Body of pancreas (tissue), 4 donors: ENCODE results near the gene TBC1D17. TPM values are rescaled to one million over a fixed set of nuclear protein-coding genes. Genes with fewer than 3 reads are reported as not detected.

ENCODE experiments used
- ATAC-seq: fragments of 150-250 bp; one replicate; pipeline ENCODE4 v1.9.1; 2016
- DNase-seq, 4 donors: peaks; one replicate each; pipeline ENCODE4 v3.0.0-alpha.2; 2019
- H3K27ac ChIP-seq, 4 donors: fragments of 200-600 bp; sonication (generic); 1 replicate in 3 of 4; 2 replicates in 1 of 4; pipeline versions ENCODE4 v1.5.1 to v1.6.1; 2016 to 2019; ENCODE audit warnings: mild to moderate bottlenecking in 1 of 4, mixed read lengths in 1 of 4, moderate library complexity in 1 of 4
- H3K27me3 ChIP-seq, 2 donors: fragments of 200-600 bp; sonication (generic); one replicate each; pipeline ENCODE4 v1.6.0; 2016; ENCODE audit warnings: mild to moderate bottlenecking in 1 of 2
- H3K36me3 ChIP-seq, 2 donors: fragments of 200-600 bp; sonication (generic); replicated peaks in 1 of 2; 2 replicates each; pipeline ENCODE4 v1.5.1; 2016; ENCODE audit warnings: low read depth in 2 of 2; ENCODE audit not compliant: insufficient read depth in 1 of 2
- H3K4me1 ChIP-seq: fragments of 200-600 bp; sonication (generic); one replicate; pipeline ENCODE4 v1.6.0; 2016
- H3K4me3 ChIP-seq, 2 donors: fragments of 200-600 bp; sonication (generic); 1 replicate in 1 of 2; 2 replicates in 1 of 2; pipeline ENCODE4 v1.5.1; 2016 to 2019
- H3K9me3 ChIP-seq, 3 donors: fragments of 200-600 bp; sonication (generic); 1 replicate in 2 of 3; 2 replicates in 1 of 3; pipeline ENCODE4 v1.5.1; 2016
- CTCF ChIP-seq, 7 experiments: fragments of 450-650 bp in 4 of 7; fragments of 200-600 bp in 3 of 7; sonication (generic) in 3 of 7; IDR thresholded peaks; one replicate each; pipeline ENCODE4 v1.5.1; 2016 to 2019; ENCODE audit warnings: antibody characterized with exemption in 7 of 7
- POLR2A ChIP-seq, 3 donors: fragments of 450-650 bp; IDR thresholded peaks; one replicate each; pipeline ENCODE4 v1.6.1; 2016; ENCODE audit warnings: antibody characterized with exemption in 3 of 3, mild to moderate bottlenecking in 2 of 3
- WGBS, 2 donors: methylation state at CpG; one replicate each; pipeline ENCODE4 v1.1.5; 2017; 5-methylcytosine and 5-hydroxymethylcytosine counted together
- intact Hi-C: fragments of 100-400 bp; cut with DNase I; formaldehyde crosslinking; loops from one replicate; pipeline ENCODE4 v1.15.1; 2023
- total RNA-seq, 2 donors: library from RNA; depleted of rRNA; stranded (reverse); fragments of >200 nt; gene quantifications; one replicate each; pipeline ENCODE4 v1.1.0, GENCODE V29; 2016

Gene TBC1D17
- total RNA-seq, 2 donors from 2014 or later: 25.9 to 37.6 TPM

- peaks cover 0 to 6% of the 10 kb centered on the region in 2 donors for H3K36me3 ChIP-seq
- intact Hi-C loops: no loop called here
- no peak overlapping the region for H3K4me3 ChIP-seq
- DNase-seq (no peak), ATAC-seq (no peak)
- TF ChIP-seq POLR2A (IDR thresholded peaks at IDR 0.05): no peak
- H3K4me1 ChIP-seq: no peaks in the 10 kb centered on the region
- WGBS, 2 donors: 88 to 90% methylated on average over 15 to 16 of the region's 16 CpGs
- no peaks in the 10 kb centered on the region for H3K9me3 ChIP-seq
- no peak overlapping the region for H3K27ac ChIP-seq
- no peaks in the 10 kb centered on the region for H3K27me3 ChIP-seq
Measured at GRCh38 chr19:49906879-49907564, 29.5 kb downstream of the TBC1D17 start.

GRCh38 chr19:49907745-49908446 lies 30.4 kb downstream of the TBC1D17 start:
- DNase-seq (no peak), ATAC-seq (no peak)
- Histone ChIP-seq H3K4me1 (no peaks in the 10 kb centered on the region), H3K4me3 (no peak overlapping the region), H3K36me3 (peaks cover 0 to 6% of the 10 kb centered on the region in 2 donors), H3K27me3 (no peaks in the 10 kb centered on the region), H3K9me3 (no peaks in the 10 kb centered on the region), H3K27ac (no peak overlapping the region)
- TF ChIP-seq CTCF (IDR thresholded peaks at IDR 0.05): no peak
- TF ChIP-seq POLR2A (IDR thresholded peaks at IDR 0.05): no peak
- intact Hi-C loops: no loop called here
- WGBS, 2 donors: 93% methylated on average over 8 to 23 of the region's 23 CpGs

DNA sequence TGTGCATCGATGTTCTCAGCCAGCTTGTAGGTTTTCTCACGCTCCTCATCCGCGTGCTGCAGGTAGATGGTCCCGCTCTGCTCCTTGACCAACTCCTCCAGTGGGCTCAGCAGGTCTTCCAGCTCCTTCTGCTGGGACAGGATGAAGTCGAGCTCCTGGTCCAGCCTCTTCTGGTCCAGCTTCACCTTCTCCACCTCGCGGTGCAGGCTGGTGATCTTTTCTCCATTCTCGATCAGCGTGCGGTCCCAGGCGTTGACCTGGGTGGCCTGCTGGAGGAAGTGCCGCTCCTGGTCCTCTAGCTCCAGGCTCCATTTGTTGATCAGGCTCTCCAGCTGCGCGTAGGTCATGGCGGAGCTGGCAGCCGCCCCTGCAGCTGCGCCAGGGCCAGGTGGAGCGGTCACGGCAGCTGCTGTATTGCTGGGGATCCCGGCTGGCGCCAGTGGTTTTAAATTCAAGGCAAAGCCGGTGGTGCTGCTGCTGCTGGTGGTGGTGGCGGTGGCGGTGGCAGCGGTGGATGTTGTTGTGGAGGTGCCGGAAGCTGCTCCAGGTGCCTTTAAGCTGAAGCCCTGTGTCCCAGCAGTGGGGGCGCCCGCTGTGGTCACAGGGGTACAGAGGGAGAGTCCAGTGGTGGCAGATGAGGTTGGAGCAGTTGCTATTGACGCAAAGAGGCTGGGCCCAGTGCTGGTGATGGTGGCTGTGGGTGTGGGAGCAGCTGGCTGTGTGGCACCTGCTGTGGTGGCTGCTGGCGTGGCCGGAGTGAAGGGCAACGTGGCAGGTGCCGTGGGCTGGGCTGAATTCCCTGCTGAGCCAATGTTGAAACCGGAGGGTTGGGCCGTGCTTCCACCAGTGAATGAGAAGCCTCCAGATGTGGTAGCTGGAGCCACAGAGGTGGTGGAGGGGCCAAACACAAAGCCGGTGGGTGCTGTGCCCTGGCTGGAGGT lies 31.2 kb downstream of the TBC1D17 start:
- no peaks in the 10 kb centered on the region for H3K27me3 ChIP-seq
- no peak overlapping the region for H3K4me3 ChIP-seq
- no peak for DNase-seq
- H3K9me3 ChIP-seq: no peaks in the 10 kb centered on the region
- H3K36me3 ChIP-seq: peaks cover 0 to 6% of the 10 kb centered on the region in 2 donors
- no peaks in the 10 kb centered on the region for H3K4me1 ChIP-seq
- TF ChIP-seq POLR2A (IDR thresholded peaks at IDR 0.05): no peak
- TF ChIP-seq CTCF (IDR thresholded peaks at IDR 0.05): no peak
- no peak for ATAC-seq
- no peak overlapping the region for H3K27ac ChIP-seq
- 94 to 95% methylated on average over 27 to 37 of the region's 37 CpGs for WGBS, 2 donors
- intact Hi-C loops: no loop called here

- Histone ChIP-seq H3K4me1 (no peaks in the 10 kb centered on the region), H3K4me3 (no peak overlapping the region), H3K9me3 (no peaks in the 10 kb centered on the region), H3K27me3 (no peaks in the 10 kb centered on the region), H3K27ac (no peak overlapping the region), H3K36me3 (peaks cover 0 to 6% of the 10 kb centered on the region in 2 donors)
- no peak for TF ChIP-seq CTCF (IDR thresholded peaks at IDR 0.05)
- TF ChIP-seq POLR2A (IDR thresholded peaks at IDR 0.05): no peak
- ATAC-seq (no peak), DNase-seq (no peak)
- intact Hi-C loops: no loop called here
- 83% methylated on average over 5 of the region's 5 CpGs; no CpG with 5 or more reads in 1 of the 2 donors for WGBS, 2 donors
Measured at GRCh38 chr19:49910179-49910578, 32.7 kb downstream of the TBC1D17 start.
